ENCODE data around the gene SWAP70. TPM values are rescaled to one million over a fixed set of nuclear protein-coding genes. Genes with fewer than 3 reads are reported as not detected.

Gene SWAP70
- total and polyA plus RNA-seq, 2 of the 8 experiments (the other 6 are each of a cell fraction or from before 2014, with no cell fraction given): 14.8 to 37.5 TPM

GRCh38 chr11:9681583-9682372 lies 17.9 kb downstream of the SWAP70 start:
- Histone ChIP-seq H2BK5ac (ENCODE audit: low read depth, low read length) (no peak overlapping the region), H4K8ac (ENCODE audit: extremely low read depth, insufficient read depth, low read length) (0 out of 2 replicates have a peak overlapping the region, but pooled peaks have one; percentile 23), H3K4me2 (ENCODE audit: insufficient read depth in 1 of 2, low read depth in 2 of 2, low read length in 2 of 2) (no peak overlapping the region), H2AK5ac (ENCODE audit: low read depth, low read length) (0 out of 2 replicates have a peak overlapping the region, but pooled peaks have one; percentile 56), H3K23me2 (ENCODE audit: low read depth, low read length) (0 out of 2 replicates have a peak, but pooled peaks cover 4% of the 10 kb centered on the region), H2BK20ac (ENCODE audit: low read length) (no peak overlapping the region), H3K9ac (replicated peaks in 1 of 4; ENCODE audit: extremely low read depth in 1 of 4, low read depth in 3 of 4, low read length in 3 of 4) (no peak overlapping the region), H3K36me3 (ENCODE audit: control insufficient read depth in 2 of 4, insufficient read depth in 4 of 4, low read length in 3 of 4) (peaks cover 0 to 4% (median 0%) of the 10 kb centered on the region in 4 experiments; a peak in 1 of 8 replicates), H3K79me1 (ENCODE audit: low read depth, low read length) (peaks cover 13% of the 10 kb centered on the region), H3K18ac (ENCODE audit: extremely low read depth, low read length) (no peak overlapping the region), H3K56ac (replicated peaks; ENCODE audit: insufficient read length, low read depth, low read length) (no peak overlapping the region), H4K91ac (replicated peaks; ENCODE audit: insufficient read length, low read length) (no peak overlapping the region), H3K9me3 (ENCODE audit: insufficient read depth in 2 of 2, low read depth in 1 of 2, low read length in 1 of 2) (no peaks in the 10 kb centered on the region), H2BK12ac (ENCODE audit: low read depth, low read length) (0 out of 2 replicates have a peak overlapping the region, but pooled peaks have one; percentile 71), H3K27me3 (replicated peaks in 1 of 4; ENCODE audit: control insufficient read depth in 3 of 4, extremely low read depth in 1 of 4, insufficient read depth in 3 of 4, low read length in 3 of 4) (no peaks in the 10 kb centered on the region), H3K27ac (ENCODE audit: low read depth, low read length) (no peak overlapping the region), H3K4me3 (ENCODE audit: extremely low read depth in 1 of 4, insufficient read depth in 2 of 4, low read depth in 3 of 4, low read length in 4 of 4) (no peak overlapping the region), H3K23ac (ENCODE audit: insufficient read length) (no peak overlapping the region), H3K4me1 (replicated peaks in 1 of 4; ENCODE audit: control insufficient read depth in 3 of 4, insufficient read depth in 4 of 4, low read length in 3 of 4) (peaks cover 1 to 14% (median 10%) of the 10 kb centered on the region in 4 experiments; a peak in 5 of 7 replicates), H2BK15ac (ENCODE audit: low read length) (no peak overlapping the region), H3K14ac (ENCODE audit: insufficient read length) (no peak overlapping the region), H2AFZ (ENCODE audit: low read length) (no peak overlapping the region), H4K20me1 (replicated peaks in 1 of 2; ENCODE audit: control insufficient read depth in 1 of 2, insufficient read depth in 2 of 2, low read length in 2 of 2) (peaks cover 4 to 6% of the 10 kb centered on the region in 2 experiments), H2BK120ac (replicated peaks; ENCODE audit: low read depth, low read length) (no peak overlapping the region), H3K79me2 (ENCODE audit: control insufficient read depth in 1 of 2, insufficient read depth in 2 of 2, low read length in 2 of 2) (peaks cover 10 to 88% of the 10 kb centered on the region in 2 experiments), H3K4ac (replicated peaks; ENCODE audit: insufficient read length, low read depth, low read length) (no peak overlapping the region), H4K5ac (ENCODE audit: insufficient read length, low read depth, low read length) (no peak overlapping the region)
- 73% methylated on average over 2 of the region's 2 CpGs; no CpG with 5 or more reads in 1 of the 2 experiments for WGBS, 2 experiments (ENCODE audit: extremely low coverage in 1 of 2, insufficient coverage in 1 of 2, insufficient read length in 1 of 2, insufficient replicate concordance in 2 of 2, low coverage in 1 of 2, low lambda C conversion rate in 2 of 2, missing lambda C conversion rate in 1 of 2)
- FAIRE-seq (no peak), DNase-seq (ENCODE audit: low read depth in 1 of 2, low spot score in 2 of 2) (no peak)
- TF ChIP-seq HDAC6 (IDR thresholded peaks at IDR 0.05; ENCODE audit: low read depth, low read length) (no peak), SRF (IDR thresholded peaks at IDR 0.05; ENCODE audit: low read depth, low read length) (no peak), RNF2 (IDR thresholded peaks at IDR 0.05; ENCODE audit: borderline replicate concordance, low read depth, low read length, missing control alignments, poor library complexity, severe bottlenecking) (no peak), FOSL1 (IDR thresholded peaks at IDR 0.05; ENCODE audit: insufficient read depth, low read depth, low read length) (no peak)
- TF ChIP-seq, protein P1, sequence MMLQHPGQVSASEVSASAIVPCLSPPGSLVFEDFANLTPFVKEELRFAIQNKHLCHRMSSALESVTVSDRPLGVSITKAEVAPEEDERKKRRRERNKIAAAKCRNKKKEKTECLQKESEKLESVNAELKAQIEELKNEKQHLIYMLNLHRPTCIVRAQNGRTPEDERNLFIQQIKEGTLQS (IDR thresholded peaks at IDR 0.05; ENCODE audit: insufficient read depth, low read depth, low read length): no peak
- ChIA-PET CTCF (ENCODE audit: partially characterized antibody) (interaction anchor here (1.1 to 1.2 kb wide), 2 partner anchors 39 to 53 kb away, joined by 3 read pairs; no protein-coding TSS in a partner anchor), POLR2A (ENCODE audit: partially characterized antibody) (interaction anchor here (0.8 kb wide), 1 partner anchor 18 kb away, joined by 5 read pairs; the partner anchor contains the start of gene SWAP70)
